GM19395 (cell line): Measurements from ENCODE around the gene SPACA7.

Experiments
- ATAC-seq: cut with Tn5 transposase; IDR thresholded peaks from one replicate; pipeline ENCODE4 v1.9.1; 2021; ENCODE audit warnings: mild to moderate bottlenecking, moderate library complexity; ENCODE audit not compliant: unreplicated experiment

SPACA7 gene

DNA sequence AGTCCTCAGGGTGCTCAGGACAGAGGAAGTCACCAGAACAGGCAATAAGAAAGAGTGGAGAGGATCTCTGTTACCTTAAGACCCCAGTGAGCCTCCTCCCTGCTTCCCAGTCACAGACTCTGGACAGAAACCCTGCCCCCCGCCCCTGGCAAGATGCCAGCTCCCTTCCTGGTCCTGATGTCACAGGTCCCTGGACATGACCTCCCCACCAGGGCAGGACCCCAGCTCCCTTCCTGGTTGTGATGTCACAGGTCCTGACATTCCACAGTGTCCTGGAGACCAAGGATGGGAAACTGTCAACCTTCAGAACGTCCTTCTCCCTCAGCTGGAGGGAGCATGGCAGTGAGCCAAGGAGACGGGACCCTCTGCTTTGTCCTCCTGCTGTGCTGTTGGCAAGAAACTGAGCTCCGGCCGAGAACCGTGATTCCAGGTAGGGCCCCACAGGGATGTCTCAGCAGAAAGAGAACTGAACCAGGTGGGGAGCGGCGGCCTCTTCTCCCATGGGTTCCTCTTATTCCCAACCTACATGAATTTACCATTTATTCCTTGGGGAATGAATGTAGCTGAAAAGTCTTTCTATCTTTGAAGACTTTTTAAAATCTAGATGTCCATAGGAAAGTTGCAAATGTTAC lies at the start of gene SPACA7:
Gene SPACA7 (plus strand): TSS at position 306 of the 632 bp plus-strand sequence. CDS start 31 bp downstream, at position 337.
- ATAC-seq: no peak

- no peak for ATAC-seq
Measured at GRCh38 chr13:112326821-112327370, 49.3 kb upstream of the SPACA7 start.

GRCh38 chr13:112328936-112329335 lies 47.2 kb upstream of the SPACA7 start:
- ATAC-seq: no peak

- no peak for ATAC-seq
Measured at GRCh38 chr13:112329376-112329775, 46.8 kb upstream of the SPACA7 start.

- ATAC-seq: no peak
Measured at GRCh38 chr13:112330066-112330465, 46.1 kb upstream of the SPACA7 start.

DNA sequence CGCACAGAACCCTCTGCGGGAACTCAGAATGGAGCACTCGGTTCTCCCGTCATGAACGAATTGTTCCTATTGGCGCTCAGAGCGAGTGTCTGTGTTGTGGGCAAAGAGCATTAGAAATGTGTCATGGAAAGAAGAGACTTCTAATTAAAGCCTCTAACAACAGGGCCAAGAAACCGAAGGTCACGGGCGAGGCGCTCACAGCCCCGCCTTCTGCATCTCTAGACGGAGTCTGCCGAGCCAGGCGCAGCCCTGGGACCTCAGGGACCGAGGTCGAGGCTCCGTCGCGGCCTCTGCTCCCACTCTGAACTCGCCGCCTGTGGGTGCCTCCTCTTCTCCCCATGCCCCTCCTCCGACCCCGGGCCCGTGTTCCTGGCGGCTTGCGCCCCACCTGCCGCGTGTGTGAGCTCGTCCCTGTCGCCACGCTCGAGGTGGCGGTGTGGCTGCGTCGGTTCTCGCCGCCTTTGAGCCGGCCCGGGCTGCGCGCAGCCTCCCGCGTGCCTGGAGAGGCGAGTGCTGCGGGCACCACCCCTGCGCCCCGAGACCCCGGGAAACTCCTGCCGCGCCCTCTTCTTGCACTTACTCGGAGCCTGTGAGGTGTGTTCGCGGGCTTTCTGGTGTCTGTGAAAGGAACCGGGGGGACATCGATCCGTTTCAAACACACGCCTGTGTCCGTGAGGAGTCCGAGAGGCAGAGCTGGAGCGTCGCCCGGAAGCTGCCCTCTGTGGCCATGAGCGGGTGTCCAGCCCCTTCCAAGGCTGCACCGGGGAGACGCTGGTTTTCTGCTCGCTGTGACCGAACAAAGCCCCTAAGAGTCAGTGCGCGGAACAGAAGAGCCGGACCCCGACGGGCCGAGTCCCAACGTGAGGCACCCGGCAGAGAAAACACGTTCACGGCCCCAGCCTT lies 45.4 kb upstream of the SPACA7 start:
- ATAC-seq: no peak

- ATAC-seq: no peak
Measured at GRCh38 chr13:112331675-112332074, 44.5 kb upstream of the SPACA7 start.

- ATAC-seq: no peak
Measured at GRCh38 chr13:112332727-112333126, 43.4 kb upstream of the SPACA7 start.

- no peak for ATAC-seq
Measured at GRCh38 chr13:112333756-112334543, 42.2 kb upstream of the SPACA7 start.

- ATAC-seq: no peak
Measured at GRCh38 chr13:112335135-112335534, 41.0 kb upstream of the SPACA7 start.

GRCh38 chr13:112341446-112341845 lies 34.7 kb upstream of the SPACA7 start:
- no peak for ATAC-seq

- no peak for ATAC-seq
Measured at GRCh38 chr13:112341976-112342735, 34.0 kb upstream of the SPACA7 start.

DNA sequence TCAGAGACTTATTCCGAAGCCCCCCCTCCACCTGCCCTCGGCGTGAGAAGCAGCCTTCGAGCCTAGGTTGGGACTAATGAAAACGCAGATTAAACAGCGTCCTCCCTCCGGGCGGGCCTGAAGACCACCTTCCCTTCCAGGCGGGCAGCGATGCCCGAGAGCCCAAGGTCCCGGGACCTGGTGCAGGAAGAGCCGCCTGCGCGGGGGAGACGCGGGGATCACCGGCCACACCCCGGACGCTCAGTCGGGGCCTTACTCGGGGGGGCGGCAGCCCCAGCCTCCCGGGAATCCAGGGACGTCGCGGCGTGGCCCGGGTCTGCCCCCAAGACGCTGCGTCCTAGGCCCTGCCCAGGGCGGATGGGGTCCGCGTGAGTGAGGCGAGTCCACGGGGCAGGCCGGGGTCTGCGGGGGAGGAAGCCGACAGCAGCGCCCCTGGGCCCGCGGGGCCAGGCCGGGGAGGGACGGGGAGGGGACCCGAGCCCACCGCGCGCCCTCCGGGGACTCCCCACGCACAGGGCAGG lies 33.3 kb upstream of the SPACA7 start:
- ATAC-seq: no peak

- no peak for ATAC-seq
Measured at GRCh38 chr13:112343591-112343990, 32.6 kb upstream of the SPACA7 start.

- ATAC-seq: no peak
Measured at GRCh38 chr13:112345826-112346172, 30.4 kb upstream of the SPACA7 start.

DNA sequence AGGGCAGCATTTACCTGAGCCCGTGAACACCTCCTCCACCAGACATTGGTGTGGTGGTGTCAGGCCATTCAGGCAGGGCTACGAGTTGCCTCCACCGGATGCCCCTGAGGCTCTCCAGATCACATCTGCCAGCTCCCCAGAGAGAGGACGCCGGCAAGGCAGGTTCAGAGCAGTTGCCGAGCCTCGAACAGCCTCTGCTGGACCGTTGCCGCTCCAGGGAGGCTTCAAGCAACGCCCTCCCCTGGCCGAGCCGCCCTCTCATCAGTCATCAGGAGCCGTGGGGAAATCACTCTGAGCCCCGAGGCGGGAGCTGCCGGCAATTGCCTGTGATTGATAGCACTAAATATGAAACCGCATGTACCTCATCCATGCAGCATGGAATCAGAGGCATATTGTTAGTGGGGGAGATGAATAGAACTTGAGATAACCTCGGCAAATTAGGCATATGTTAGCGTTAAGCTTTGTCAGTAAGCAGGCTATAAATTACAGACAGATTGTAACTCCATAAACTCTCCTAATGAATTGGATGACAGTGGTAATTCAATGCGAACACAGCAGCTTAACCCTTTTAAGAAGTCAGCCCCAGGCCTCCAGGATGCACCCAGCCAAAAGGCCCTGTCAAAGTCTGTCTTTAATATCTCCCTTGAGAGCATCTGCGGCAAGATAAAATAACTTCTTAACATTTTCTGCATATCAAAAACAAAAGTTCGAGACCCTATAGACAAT lies 29.8 kb upstream of the SPACA7 start:
- no peak for ATAC-seq

GRCh38 chr13:112346899-112347229 lies 29.3 kb upstream of the SPACA7 start:
- ATAC-seq: no peak

GRCh38 chr13:112347986-112348385 lies 28.2 kb upstream of the SPACA7 start:
- ATAC-seq: no peak

- no peak for ATAC-seq
Measured at GRCh38 chr13:112348642-112349345, 27.4 kb upstream of the SPACA7 start.
